Fibroblast of skin of back (primary cell): ENCODE results near the gene GATAD2A.
"Not testable (repeated sequence)": the region's sequence is repeated elsewhere in the genome, so short reads cannot be mapped to it uniquely, and the experiment has no call there.

ENCODE experiments used
- DNase-seq: peaks from one replicate; pipeline ENCODE4 v3.0.0-alpha.2; 2013

The GATAD2A gene

GRCh38 chr19:19447536-19448237 lies 42.2 kb downstream of the GATAD2A start:
- no peak for DNase-seq

- no peak for DNase-seq
Observed at GRCh38 chr19:19448238-19448544, 42.7 kb downstream of the GATAD2A start.

GRCh38 chr19:19451429-19452242 lies 46.2 kb downstream of the GATAD2A start:
- no peak for DNase-seq

- DNase-seq, result no peak
Observed at GRCh38 chr19:19452243-19453124, 47.0 kb downstream of the GATAD2A start.

- no peak for DNase-seq
Observed at GRCh38 chr19:19453125-19453454, 47.6 kb downstream of the GATAD2A start.

- DNase-seq, result not testable (repeated sequence)
Observed at GRCh38 chr19:19455166-19455919, 49.9 kb downstream of the GATAD2A start.

- no peak for DNase-seq
Observed at GRCh38 chr19:19457671-19458070, 52.2 kb downstream of the GATAD2A start.

- DNase-seq, result peak; percentile 17
Observed at GRCh38 chr19:19458110-19458816, 52.8 kb downstream of the GATAD2A start.

- DNase-seq, result peak; percentile 36
Observed at GRCh38 chr19:19459073-19459472, 53.6 kb downstream of the GATAD2A start.

GRCh38 chr19:19459707-19460251 lies 54.3 kb downstream of the GATAD2A start:
- peak; percentile 74 for DNase-seq

GRCh38 chr19:19460258-19460731 lies 54.8 kb downstream of the GATAD2A start:
- DNase-seq, result no peak

GRCh38 chr19:19460761-19461265 lies 55.3 kb downstream of the GATAD2A start:
- DNase-seq, result peak; percentile 56

- DNase-seq, result no peak
Observed at GRCh38 chr19:19461306-19461670, 55.8 kb downstream of the GATAD2A start.

GRCh38 chr19:19461671-19462622 lies 56.5 kb downstream of the GATAD2A start:
- peak; percentile 47 for DNase-seq

- DNase-seq, result peak; percentile 73
Observed at GRCh38 chr19:19463348-19464117, 58.1 kb downstream of the GATAD2A start.

GRCh38 chr19:19464339-19465098 lies 59.0 kb downstream of the GATAD2A start:
- DNase-seq, result peak; percentile 75

- no peak for DNase-seq
Observed at GRCh38 chr19:19465436-19466070, 60.1 kb downstream of the GATAD2A start.

- DNase-seq, result no peak
Observed at GRCh38 chr19:19466201-19466600, 60.7 kb downstream of the GATAD2A start.
